HEK293 (cell line): Measurements from ENCODE around the gene DIP2B.

Experiments used
- ZNF248 ChIP-seq: fragments of 450-650 bp; formaldehyde crosslinking; IDR thresholded peaks from 2 replicates; pipeline ENCODE4 v1.5.1; 2017; ENCODE audit warnings: missing biosample characterization, missing genetic modification characterization
- TF ChIP-seq, protein P1 (sequence below): fragments of 450-650 bp; formaldehyde crosslinking; optimal IDR thresholded peaks from 2 replicates; pipeline ENCODE3; 2016; ENCODE audit warnings: missing biosample characterization, mild to moderate bottlenecking, missing genetic modification characterization

DNA sequence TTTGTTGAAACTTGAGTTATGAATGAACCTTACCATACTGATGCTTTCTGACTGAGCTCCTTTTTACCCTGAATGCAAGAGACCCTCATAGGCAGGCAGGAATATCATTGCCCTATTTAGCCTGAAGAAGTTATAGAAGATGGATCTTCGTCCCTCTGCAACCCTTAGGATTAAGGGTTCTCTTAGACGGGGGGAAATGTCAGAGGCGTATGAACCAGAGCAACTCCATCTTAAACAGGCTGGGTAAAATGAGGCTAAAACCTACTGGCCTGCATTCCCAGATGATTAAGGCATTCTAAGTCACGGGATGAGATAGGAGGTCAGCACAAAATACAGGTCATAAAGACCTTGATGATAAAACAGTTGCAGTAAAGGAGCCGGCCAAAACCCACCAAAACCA lies 266.6 kb downstream of the DIP2B start:
- TF ChIP-seq, protein P1, sequence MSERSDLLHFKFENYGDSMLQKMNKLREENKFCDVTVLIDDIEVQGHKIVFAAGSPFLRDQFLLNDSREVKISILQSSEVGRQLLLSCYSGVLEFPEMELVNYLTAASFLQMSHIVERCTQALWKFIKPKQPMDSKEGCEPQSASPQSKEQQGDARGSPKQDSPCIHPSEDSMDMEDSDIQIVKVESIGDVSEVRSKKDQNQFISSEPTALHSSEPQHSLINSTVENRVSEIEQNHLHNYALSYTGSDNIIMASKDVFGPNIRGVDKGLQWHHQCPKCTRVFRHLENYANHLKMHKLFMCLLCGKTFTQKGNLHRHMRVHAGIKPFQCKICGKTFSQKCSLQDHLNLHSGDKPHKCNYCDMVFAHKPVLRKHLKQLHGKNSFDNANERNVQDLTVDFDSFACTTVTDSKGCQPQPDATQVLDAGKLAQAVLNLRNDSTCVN (tag by site-specific recombination) = no peak
- TF ChIP-seq ZNF248 (tag by site-specific recombination) = no peak
